ENCODE results near the gene MAST1. TPM values are rescaled to one million over a fixed set of nuclear protein-coding genes. Genes with fewer than 3 reads are reported as not detected.

The MAST1 gene
- polyA plus RNA-seq, 2 of the 4 experiments (the other 2 are of a cell fraction) = 1.4 to 2.2 TPM

DNA sequence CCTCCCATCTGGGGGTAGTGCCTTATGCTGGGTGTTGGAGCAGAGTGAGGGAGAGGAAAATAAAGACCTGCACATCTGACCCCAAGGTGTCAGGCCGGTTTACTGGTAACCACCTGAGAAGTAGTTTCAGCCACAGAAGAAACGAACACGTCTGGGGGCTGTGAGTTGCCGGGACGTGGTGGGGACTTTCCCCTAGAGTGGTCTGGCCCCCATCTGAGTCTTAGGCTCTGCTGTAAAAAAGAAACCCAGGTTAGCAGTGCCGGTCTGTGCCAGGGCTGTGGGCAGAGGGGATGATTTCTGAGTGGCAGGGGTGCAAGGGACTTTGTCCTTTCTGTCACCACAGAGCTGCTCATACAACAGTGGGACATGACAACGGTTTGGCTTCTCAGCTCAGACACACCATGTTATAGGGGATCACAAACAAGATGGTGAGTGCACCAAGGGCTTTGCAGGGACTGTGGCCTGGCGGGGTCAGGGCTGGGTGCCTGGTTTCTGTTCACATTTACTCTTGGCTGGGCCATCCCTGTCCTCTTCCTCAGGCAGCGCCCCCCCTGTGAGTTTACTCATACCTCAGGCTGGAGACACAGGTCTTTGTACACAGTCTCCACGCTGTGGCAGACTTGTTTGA lies 61.7 kb downstream of the MAST1 start:
- Histone ChIP-seq H3K4me3 (no peak overlapping the region), H3K9me3 (no peaks in the 10 kb centered on the region), H3K27ac (no peak overlapping the region), H3K4me2 (no peak overlapping the region), H3K4me1 (no peaks in the 10 kb centered on the region)
- TF ChIP-seq TP53 (CRISPR knock-in tag; IDR thresholded peaks at IDR 0.05) (no peak), CBX2 (IDR thresholded peaks at IDR 0.05; ENCODE audit: borderline replicate concordance, low read depth) (no peak), EP300 (IDR thresholded peaks at IDR 0.05) (no peak)
- CTCF ChIA-PET = interaction anchor here (0.8 to 1.6 kb wide), 4 partner anchors 13 to 53 kb away, joined by 3 to 5 read pairs (median 4); no protein-coding TSS in a partner anchor
- POLR2A ChIA-PET = no interaction called here
- 79% methylated on average over 9 of the region's 10 CpGs for WGBS (ENCODE audit: missing lambda C conversion rate)
- ATAC-seq (no peak; a peak in 1 of 6 replicates), FAIRE-seq (no peak), DNase-seq (ENCODE audit: low read depth in 1 of 2, low spot score in 1 of 2) (no peak)

DNA sequence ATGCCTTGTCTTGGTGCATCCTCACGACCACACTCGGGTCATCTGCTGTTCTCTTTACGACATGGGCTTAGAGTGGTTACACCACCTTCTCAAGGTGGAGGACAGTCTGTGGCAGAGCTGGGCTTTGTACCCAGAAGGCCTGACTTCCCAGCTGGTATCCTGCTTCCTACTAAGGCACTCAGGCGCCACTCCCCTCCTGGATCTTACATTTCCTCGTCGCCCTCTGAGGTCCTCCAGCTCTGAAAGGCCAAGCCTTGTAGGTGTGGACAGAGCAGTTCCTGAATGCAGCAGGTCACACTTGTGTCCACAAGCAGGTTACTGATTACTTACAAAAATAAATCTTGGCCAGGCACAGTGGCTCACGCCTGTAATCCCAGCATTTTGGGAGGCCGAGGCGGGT lies 68.9 kb downstream of the MAST1 start:
- Histone ChIP-seq H3K4me1 (no peaks in the 10 kb centered on the region), H3K4me3 (no peak overlapping the region), H3K9me3 (no peaks in the 10 kb centered on the region), H3K27ac (no peak overlapping the region), H3K4me2 (no peak overlapping the region)
- DNase-seq (ENCODE audit: low read depth in 1 of 2, low spot score in 1 of 2) = no peak
- ChIA-PET POLR2A (no interaction called here), CTCF (interaction anchor here (1.9 to 2.3 kb wide), 2 partner anchors 10 to 22 kb away, joined by 7 to 8 read pairs; no protein-coding TSS in a partner anchor)
- TF ChIP-seq BHLHE40 (IDR thresholded peaks at IDR 0.05; ENCODE audit: low read depth, low read length) = no peak
- no peak for TF ChIP-seq ZC3H11A (IDR thresholded peaks at IDR 0.05)
- TF ChIP-seq, protein P1, sequence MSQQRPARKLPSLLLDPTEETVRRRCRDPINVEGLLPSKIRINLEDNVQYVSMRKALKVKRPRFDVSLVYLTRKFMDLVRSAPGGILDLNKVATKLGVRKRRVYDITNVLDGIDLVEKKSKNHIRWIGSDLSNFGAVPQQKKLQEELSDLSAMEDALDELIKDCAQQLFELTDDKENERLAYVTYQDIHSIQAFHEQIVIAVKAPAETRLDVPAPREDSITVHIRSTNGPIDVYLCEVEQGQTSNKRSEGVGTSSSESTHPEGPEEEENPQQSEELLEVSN (IDR thresholded peaks at IDR 0.05; ENCODE audit: borderline replicate concordance, low read depth) = no peak
- TF ChIP-seq KDM5A (IDR thresholded peaks at IDR 0.05) = no peak
- TF ChIP-seq ESRRA (IDR thresholded peaks at IDR 0.05; ENCODE audit: borderline replicate concordance, low read length) = no peak
- no peak for TF ChIP-seq TFCP2L1 (CRISPR knock-in tag; IDR thresholded peaks at IDR 0.05)
- TF ChIP-seq SMC3 (IDR thresholded peaks at IDR 0.05) = no peak
- no peak for FAIRE-seq
- 81% methylated on average over 9 of the region's 9 CpGs for WGBS (ENCODE audit: missing lambda C conversion rate)
- no peak for ATAC-seq

DNA sequence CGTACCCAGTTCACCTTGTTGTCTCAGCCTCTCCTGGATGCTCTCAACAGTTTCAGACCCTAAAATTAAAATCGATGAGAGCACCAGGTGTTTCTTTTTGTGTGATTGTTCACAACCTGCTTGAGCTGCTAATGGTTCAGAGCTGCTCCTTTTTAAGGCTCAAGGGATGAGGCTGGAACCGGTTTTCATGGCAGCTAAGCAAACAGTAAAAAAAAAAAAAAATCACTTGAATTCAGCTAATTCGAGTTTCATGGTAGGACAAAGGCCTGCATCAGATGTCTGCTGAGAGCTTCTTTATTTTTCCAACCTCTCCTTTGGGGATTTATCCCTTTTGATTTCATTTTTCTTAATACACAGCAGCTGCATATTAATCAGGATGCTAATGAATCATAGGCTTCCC lies 74.3 kb downstream of the MAST1 start:
- no peak overlapping the region for H3K4me3 ChIP-seq
- no peaks in the 10 kb centered on the region for H3K9me3 ChIP-seq
- WGBS (ENCODE audit: missing lambda C conversion rate) = 40% methylated on average over 4 of the region's 4 CpGs
- no peaks in the 10 kb centered on the region for H3K4me1 ChIP-seq
- DNase-seq (ENCODE audit: low read depth in 1 of 2, low spot score in 1 of 2) (no peak), ATAC-seq (no peak), FAIRE-seq (no peak)
- no peak overlapping the region for H3K27ac ChIP-seq
- no peak for TF ChIP-seq ZNF302 (CRISPR knock-in tag; IDR thresholded peaks at IDR 0.05)
- TF ChIP-seq SREBF2 (IDR thresholded peaks at IDR 0.05) = no peak
- TF ChIP-seq, protein P2, sequence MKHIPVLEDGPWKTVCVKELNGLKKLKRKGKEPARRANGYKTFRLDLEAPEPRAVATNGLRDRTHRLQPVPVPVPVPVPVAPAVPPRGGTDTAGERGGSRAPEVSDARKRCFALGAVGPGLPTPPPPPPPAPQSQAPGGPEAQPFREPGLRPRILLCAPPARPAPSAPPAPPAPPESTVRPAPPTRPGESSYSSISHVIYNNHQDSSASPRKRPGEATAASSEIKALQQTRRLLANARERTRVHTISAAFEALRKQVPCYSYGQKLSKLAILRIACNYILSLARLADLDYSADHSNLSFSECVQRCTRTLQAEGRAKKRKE (CRISPR knock-in tag; IDR thresholded peaks at IDR 0.05; ENCODE audit: low read depth) = no peak
- TF ChIP-seq EHF (CRISPR knock-in tag; IDR thresholded peaks at IDR 0.05) = no peak
- no peak for TF ChIP-seq KDM1A (IDR thresholded peaks at IDR 0.05; ENCODE audit: low read depth)
- no peak for TF ChIP-seq MAZ (IDR thresholded peaks at IDR 0.05; ENCODE audit: borderline replicate concordance, low read depth, low read length)
- POLR2A ChIA-PET = no interaction called here
- H3K4me2 ChIP-seq = no peak overlapping the region
- CTCF ChIA-PET = interaction anchor here (0.6 to 1.5 kb wide), 3 partner anchors 18 to 181 kb away, joined by 3 to 4 read pairs (median 3); no protein-coding TSS in a partner anchor

DNA sequence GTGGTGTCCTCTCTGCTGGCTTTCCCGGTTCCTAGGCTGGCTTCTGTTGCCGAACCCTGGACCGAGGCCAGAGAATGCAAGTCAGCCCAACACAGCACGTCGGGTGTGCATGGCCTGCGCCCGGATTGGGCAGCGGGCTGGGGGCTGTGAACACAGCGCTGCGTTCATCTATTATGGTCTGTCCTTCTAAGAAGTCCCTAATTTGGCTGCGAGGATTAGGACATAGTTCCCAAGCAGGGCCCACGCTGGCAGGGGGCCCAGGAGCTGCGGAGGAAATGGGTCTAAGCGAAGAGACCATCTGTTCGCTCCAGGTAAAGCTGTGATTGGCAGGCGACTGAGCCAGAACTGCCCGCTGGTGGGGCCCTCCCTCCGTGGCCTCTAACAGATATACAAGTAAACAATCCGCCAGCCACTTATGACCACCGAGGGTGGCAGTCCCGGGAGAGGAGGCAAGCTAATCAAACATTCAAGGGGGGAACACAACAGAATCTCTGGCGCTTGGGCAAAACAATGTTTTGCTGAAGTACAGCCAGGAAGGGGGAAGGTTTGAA lies 74.8 kb downstream of the MAST1 start:
- DNase-seq (ENCODE audit: low read depth in 1 of 2, low spot score in 1 of 2) (no peak), ATAC-seq (no peak), FAIRE-seq (no peak)
- ChIA-PET CTCF (interaction anchor here (0.6 to 1.5 kb wide), 4 partner anchors 14 to 181 kb away, joined by 3 to 4 read pairs (median 4); no protein-coding TSS in a partner anchor), POLR2A (no interaction called here)
- Histone ChIP-seq H3K4me2 (no peak overlapping the region), H3K27ac (no peak overlapping the region), H3K4me3 (no peak overlapping the region), H3K9me3 (no peaks in the 10 kb centered on the region), H3K4me1 (no peaks in the 10 kb centered on the region)
- 63% methylated on average over 15 of the region's 22 CpGs for WGBS (ENCODE audit: missing lambda C conversion rate)
- TF ChIP-seq HEYL (CRISPR knock-in tag; IDR thresholded peaks at IDR 0.05) (no peak), CBX2 (IDR thresholded peaks at IDR 0.05; ENCODE audit: borderline replicate concordance, low read depth) (no peak), FOSL2 (IDR thresholded peaks at IDR 0.05) (no peak), FOSL2 (CRISPR knock-in tag; IDR thresholded peaks at IDR 0.05) (no peak), JUN (IDR thresholded peaks at IDR 0.05) (no peak)

Measured in A549 (cell line).